Panc1 (cell line): Measurements from ENCODE around the gene SUSD4.

Source experiments
- CTCF ChIP-seq: fragments of 450-650 bp; IDR thresholded peaks from 2 replicates; pipeline ENCODE4 v1.5.1; 2017; ENCODE audit warnings: mild to moderate bottlenecking
- POLR2AphosphoS5 ChIP-seq: IDR thresholded peaks from 2 replicates; pipeline ENCODE4 v1.6.1; 2012; ENCODE audit warnings: mild to moderate bottlenecking, low read depth, low read length, moderate library complexity
- REST ChIP-seq, 2 experiments: IDR thresholded peaks; 2 replicates each; pipeline ENCODE4 v1.6.1; 2011 to 2012; ENCODE audit warnings: low read depth in 2 of 2, control low read depth in 1 of 2, low read length in 1 of 2, mild to moderate bottlenecking in 1 of 2, moderate library complexity in 1 of 2; ENCODE audit not compliant: insufficient read depth in 1 of 2

- TF ChIP-seq CTCF = no peak
- TF ChIP-seq POLR2AphosphoS5 = no peak
- TF ChIP-seq REST (IDR thresholded peaks at IDR 0.05; ENCODE audit: insufficient read depth in 1 of 2, low read depth in 2 of 2, low read length in 1 of 2) = no peak
Measured at GRCh38 chr1:223307544-223307943, 56.4 kb downstream of the SUSD4 start.
